Tibial artery (tissue), 4 donors: ENCODE measurements around the gene DEDD2.

Experiments
- DNase-seq, 2 donors: peaks; one replicate each; pipeline ENCODE4 v3.0.0-alpha.2; 2019
- H3K27ac ChIP-seq, 2 donors: fragments of 200-600 bp; sonication (generic) in 1 of 2; 1 replicate in 1 of 2; 2 replicates in 1 of 2; pipeline ENCODE4 v1.5.1; 2018 to 2019; ENCODE audit warnings: mild to moderate bottlenecking in 1 of 2
- H3K27me3 ChIP-seq, 2 donors: fragments of 200-600 bp; sonication (generic) in 1 of 2; one replicate each; pipeline versions ENCODE4 v1.5.1 to v1.6.0; 2016 to 2019
- H3K36me3 ChIP-seq, 3 donors: fragments of 200-600 bp; sonication (generic) in 2 of 3; one replicate each; pipeline ENCODE4 v1.5.1; 2016 to 2019; ENCODE audit warnings: mild to moderate bottlenecking in 2 of 3
- H3K4me1 ChIP-seq, 4 donors: fragments of 200-600 bp; sonication (generic) in 2 of 4; 1 replicate in 3 of 4; 2 replicates in 1 of 4; pipeline ENCODE4 v1.5.1; 2016 to 2019
- H3K4me3 ChIP-seq, 2 donors: fragments of 200-600 bp; sonication (generic) in 1 of 2; 1 replicate in 1 of 2; 2 replicates in 1 of 2; pipeline ENCODE4 v1.5.1; 2018 to 2019; ENCODE audit warnings: mild to moderate bottlenecking in 2 of 2
- H3K9me3 ChIP-seq, 3 donors: fragments of 200-600 bp; sonication (generic) in 1 of 3; one replicate each; pipeline ENCODE4 v1.5.1; 2016 to 2019
- CTCF ChIP-seq, 2 experiments: fragments of 200-600 bp in 1 of 2; fragments of 450-650 bp in 1 of 2; IDR thresholded peaks; one replicate each; pipeline ENCODE4 v1.5.1; 2017 to 2019; ENCODE audit warnings: antibody characterized with exemption in 2 of 2, mild to moderate bottlenecking in 1 of 2, moderate library complexity in 1 of 2
- intact Hi-C: fragments of 100-400 bp; cut with DNase I; formaldehyde crosslinking; loops from one replicate; pipeline ENCODE4 v1.15.0; 2023; ENCODE audit warnings: low total_unique reads

DEDD2 gene

GRCh38 chr19:42251572-42252358 lies 34.3 kb upstream of the DEDD2 start:
- peaks cover 0 to 23% (median 21%) of the 10 kb centered on the region in 3 donors for H3K36me3 ChIP-seq
- no peaks in the 10 kb centered on the region for H3K9me3 ChIP-seq
- peaks cover 0 to 64% (median 46%) of the 10 kb centered on the region in 4 donors for H3K4me1 ChIP-seq
- peak overlapping the region; percentile 85 to 97 for H3K4me3 ChIP-seq
- H3K27me3 ChIP-seq, result no peaks in the 10 kb centered on the region
- no peak for TF ChIP-seq CTCF (IDR thresholded peaks at IDR 0.05)
- peak overlapping the region; percentile 99 for H3K27ac ChIP-seq
- DNase-seq, result no peak
- intact Hi-C loops, result no loop called here

GRCh38 chr19:42250666-42251531 lies 33.4 kb upstream of the DEDD2 start:
- Histone ChIP-seq H3K36me3 (peaks cover 0 to 23% (median 21%) of the 10 kb centered on the region in 3 donors), H3K27me3 (no peaks in the 10 kb centered on the region), H3K4me3 (peak overlapping the region; percentile 23 to 85), H3K27ac (peak overlapping the region; percentile 99), H3K4me1 (peaks cover 0 to 65% (median 49%) of the 10 kb centered on the region in 4 donors), H3K9me3 (no peaks in the 10 kb centered on the region)
- intact Hi-C loops, result no loop called here
- DNase-seq, result peak in 1 of 2 donors; percentile 77
- TF ChIP-seq CTCF (IDR thresholded peaks at IDR 0.05), result no peak

GRCh38 chr19:42250183-42250665 lies 32.7 kb upstream of the DEDD2 start:
- Histone ChIP-seq H3K27ac (peak overlapping the region; percentile 99), H3K4me1 (peaks cover 0 to 64% (median 49%) of the 10 kb centered on the region in 4 donors), H3K36me3 (peaks cover 0 to 23% (median 21%) of the 10 kb centered on the region in 3 donors), H3K4me3 (peak overlapping the region; percentile 23 to 85), H3K27me3 (no peaks in the 10 kb centered on the region), H3K9me3 (no peaks in the 10 kb centered on the region)
- TF ChIP-seq CTCF (IDR thresholded peaks at IDR 0.05), result no peak
- intact Hi-C loops, result no loop called here
- DNase-seq, result peak in 1 of 2 donors; percentile 78

GRCh38 chr19:42249769-42250168 lies 32.3 kb upstream of the DEDD2 start:
- Histone ChIP-seq H3K9me3 (no peaks in the 10 kb centered on the region), H3K27ac (peak overlapping the region; percentile 99), H3K36me3 (peaks cover 0 to 23% (median 21%) of the 10 kb centered on the region in 3 donors), H3K4me1 (peaks cover 0 to 69% (median 53%) of the 10 kb centered on the region in 4 donors), H3K4me3 (no peak overlapping the region), H3K27me3 (no peaks in the 10 kb centered on the region)
- intact Hi-C loops, result no loop called here
- no peak for TF ChIP-seq CTCF (IDR thresholded peaks at IDR 0.05)
- no peak for DNase-seq

- TF ChIP-seq CTCF (IDR thresholded peaks at IDR 0.05), result no peak
- H3K9me3 ChIP-seq, result no peaks in the 10 kb centered on the region
- intact Hi-C loops, result no loop called here
- H3K4me3 ChIP-seq, result no peak overlapping the region
- H3K27ac ChIP-seq, result peak overlapping the region in 1 of 2 donors; percentile 99
- H3K27me3 ChIP-seq, result no peaks in the 10 kb centered on the region
- peaks cover 0 to 23% (median 21%) of the 10 kb centered on the region in 3 donors for H3K36me3 ChIP-seq
- DNase-seq, result peak in 1 of 2 donors; percentile 70
- peaks cover 3 to 70% (median 53%) of the 10 kb centered on the region in 4 donors for H3K4me1 ChIP-seq
These were observed 31.8 kb upstream of the DEDD2 start for GRCh38 chr19:42249149-42249750.
